Measurements from ENCODE around the gene MYT1.

Gene MYT1

DNA sequence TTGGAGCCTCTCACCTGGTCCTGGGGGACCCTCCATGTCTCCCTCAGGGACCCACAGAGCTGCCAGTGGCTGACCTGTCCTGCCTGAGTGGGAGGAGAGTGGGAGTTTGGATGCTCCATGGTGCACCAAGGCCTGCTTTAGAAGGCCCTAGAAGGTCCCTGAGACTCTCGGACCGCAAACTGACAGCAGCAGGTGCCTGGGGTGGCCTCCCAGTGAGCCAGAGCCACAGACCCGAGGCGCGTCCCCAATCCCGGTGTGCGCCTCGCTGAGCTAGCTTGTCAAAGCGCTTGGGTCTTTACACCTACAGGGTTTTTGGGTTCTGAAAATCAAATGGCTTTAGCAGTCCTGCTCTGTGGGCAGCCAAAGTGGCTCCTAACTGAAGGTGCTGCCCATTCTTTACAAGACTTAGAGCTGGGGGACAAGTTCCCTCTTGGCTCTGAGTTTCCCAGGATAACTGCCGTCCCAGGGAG lies 4.9 kb downstream of the MYT1 start:
- H3K9me3 ChIP-seq (ENCODE audit: severe bottlenecking), result no peaks in the 10 kb centered on the region
- ATAC-seq (ENCODE audit: low read depth) (no peak), DNase-seq (ENCODE audit: low spot score) (no peak)
- H3K27ac ChIP-seq (ENCODE audit: poor library complexity, severe bottlenecking), result no peak overlapping the region
- no peaks in the 10 kb centered on the region for H3K36me3 ChIP-seq (ENCODE audit: low read depth)
- H3K4me3 ChIP-seq (ENCODE audit: severe bottlenecking), result no peak overlapping the region
- H3K4me1 ChIP-seq (ENCODE audit: insufficient read depth, poor library complexity, severe bottlenecking), result no peaks in the 10 kb centered on the region
- TF ChIP-seq, protein P1, sequence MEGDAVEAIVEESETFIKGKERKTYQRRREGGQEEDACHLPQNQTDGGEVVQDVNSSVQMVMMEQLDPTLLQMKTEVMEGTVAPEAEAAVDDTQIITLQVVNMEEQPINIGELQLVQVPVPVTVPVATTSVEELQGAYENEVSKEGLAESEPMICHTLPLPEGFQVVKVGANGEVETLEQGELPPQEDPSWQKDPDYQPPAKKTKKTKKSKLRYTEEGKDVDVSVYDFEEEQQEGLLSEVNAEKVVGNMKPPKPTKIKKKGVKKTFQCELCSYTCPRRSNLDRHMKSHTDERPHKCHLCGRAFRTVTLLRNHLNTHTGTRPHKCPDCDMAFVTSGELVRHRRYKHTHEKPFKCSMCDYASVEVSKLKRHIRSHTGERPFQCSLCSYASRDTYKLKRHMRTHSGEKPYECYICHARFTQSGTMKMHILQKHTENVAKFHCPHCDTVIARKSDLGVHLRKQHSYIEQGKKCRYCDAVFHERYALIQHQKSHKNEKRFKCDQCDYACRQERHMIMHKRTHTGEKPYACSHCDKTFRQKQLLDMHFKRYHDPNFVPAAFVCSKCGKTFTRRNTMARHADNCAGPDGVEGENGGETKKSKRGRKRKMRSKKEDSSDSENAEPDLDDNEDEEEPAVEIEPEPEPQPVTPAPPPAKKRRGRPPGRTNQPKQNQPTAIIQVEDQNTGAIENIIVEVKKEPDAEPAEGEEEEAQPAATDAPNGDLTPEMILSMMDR (IDR thresholded peaks at IDR 0.05; ENCODE audit: poor library complexity, severe bottlenecking), result no peak
- H3K27me3 ChIP-seq (ENCODE audit: insufficient read depth, poor library complexity, severe bottlenecking), result peaks cover 52% of the 10 kb centered on the region

DNA sequence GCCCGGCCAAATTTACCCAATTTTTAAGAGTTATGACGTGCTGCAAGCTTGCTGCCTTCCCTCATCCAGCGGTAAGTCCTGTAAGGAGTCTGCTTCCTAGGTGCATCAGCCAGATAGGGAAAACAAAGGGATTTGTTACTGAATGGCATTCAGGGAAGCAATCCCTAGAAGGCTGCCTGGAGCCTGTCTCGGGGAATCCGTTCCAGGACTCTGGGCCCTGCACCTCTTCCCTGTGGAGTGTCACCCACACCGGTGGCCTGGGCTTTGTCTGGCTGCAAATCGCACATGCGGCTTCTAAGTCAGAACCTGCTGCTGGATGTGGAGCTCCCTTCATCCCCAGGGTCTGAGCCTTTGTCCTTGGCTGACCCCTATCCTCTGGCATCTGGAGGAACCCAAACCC lies 7.0 kb downstream of the MYT1 start:
- H3K27me3 ChIP-seq (ENCODE audit: insufficient read depth, poor library complexity, severe bottlenecking), result peaks cover 32% of the 10 kb centered on the region

DNA sequence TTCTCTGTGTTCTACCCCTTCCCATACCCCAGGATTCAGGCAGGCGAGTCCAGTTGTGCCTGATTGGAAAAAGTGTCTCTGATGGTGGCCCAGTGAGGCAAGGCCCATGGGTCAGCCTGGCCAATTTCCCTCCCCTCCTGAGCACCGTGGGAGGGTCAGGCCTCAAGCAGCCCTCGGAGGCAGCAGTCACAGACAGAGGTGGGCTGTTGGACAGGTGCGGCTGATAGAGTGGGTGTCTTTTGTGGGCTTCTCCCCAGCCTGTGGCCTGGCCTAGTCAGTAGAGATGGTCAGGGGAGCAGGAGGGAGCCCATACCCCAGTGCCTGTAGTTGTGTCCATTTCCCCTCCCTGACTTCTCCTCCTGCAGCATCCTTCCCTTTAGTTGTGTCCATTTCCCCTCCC lies 8.9 kb downstream of the MYT1 start:
- Histone ChIP-seq H3K9me3 (ENCODE audit: severe bottlenecking) (no peaks in the 10 kb centered on the region), H3K27ac (ENCODE audit: poor library complexity, severe bottlenecking) (no peak overlapping the region), H3K36me3 (ENCODE audit: low read depth) (no peaks in the 10 kb centered on the region), H3K4me3 (ENCODE audit: severe bottlenecking) (no peak overlapping the region), H3K27me3 (ENCODE audit: insufficient read depth, poor library complexity, severe bottlenecking) (peaks cover 22% of the 10 kb centered on the region), H3K4me1 (ENCODE audit: insufficient read depth, poor library complexity, severe bottlenecking) (no peaks in the 10 kb centered on the region)
- TF ChIP-seq, protein P1 (IDR thresholded peaks at IDR 0.05; ENCODE audit: poor library complexity, severe bottlenecking), result no peak
- ATAC-seq (ENCODE audit: low read depth), result no peak
- peak; percentile 64 for DNase-seq (ENCODE audit: low spot score)

More for the DNA sequence above, 7.0 kb downstream of the MYT1 start:
- no peaks in the 10 kb centered on the region for H3K4me1 ChIP-seq (ENCODE audit: insufficient read depth, poor library complexity, severe bottlenecking)
- H3K27ac ChIP-seq (ENCODE audit: poor library complexity, severe bottlenecking), result no peak overlapping the region
- no peaks in the 10 kb centered on the region for H3K36me3 ChIP-seq (ENCODE audit: low read depth)
- H3K9me3 ChIP-seq (ENCODE audit: severe bottlenecking), result no peaks in the 10 kb centered on the region
- DNase-seq (ENCODE audit: low spot score) (no peak), ATAC-seq (ENCODE audit: low read depth) (no peak)
- H3K4me3 ChIP-seq (ENCODE audit: severe bottlenecking), result no peak overlapping the region
- TF ChIP-seq, protein P1 (IDR thresholded peaks at IDR 0.05; ENCODE audit: poor library complexity, severe bottlenecking), result no peak

DNA sequence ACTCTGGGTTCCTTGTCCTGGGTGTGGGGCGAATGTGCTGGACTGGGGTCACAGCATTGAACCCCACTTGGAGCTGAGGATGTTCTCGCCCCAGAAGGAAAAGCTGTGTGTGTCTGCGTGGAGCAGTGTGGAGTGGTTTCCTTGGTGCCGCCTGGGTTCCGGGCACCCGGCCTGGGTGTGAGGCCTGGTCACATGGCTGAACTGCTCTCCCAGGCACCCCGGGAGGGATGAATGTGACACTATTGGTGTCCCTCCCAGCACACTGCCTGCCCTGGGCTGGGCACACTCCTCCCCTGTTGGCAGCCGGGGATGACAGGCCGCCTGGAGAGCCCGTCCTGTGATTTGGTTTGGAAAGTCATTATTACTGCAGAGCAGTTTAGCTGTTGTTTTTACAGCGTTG lies 12.3 kb downstream of the MYT1 start:
- H3K27me3 ChIP-seq (ENCODE audit: insufficient read depth, poor library complexity, severe bottlenecking), result peaks cover 8% of the 10 kb centered on the region
- DNase-seq (ENCODE audit: low spot score) (peak; percentile 77), ATAC-seq (ENCODE audit: low read depth) (peak; percentile 24; the same call in 1 of the 3 replicates)
- H3K9me3 ChIP-seq (ENCODE audit: severe bottlenecking), result no peaks in the 10 kb centered on the region
- H3K36me3 ChIP-seq (ENCODE audit: low read depth), result no peaks in the 10 kb centered on the region
- TF ChIP-seq, protein P1 (IDR thresholded peaks at IDR 0.05; ENCODE audit: poor library complexity, severe bottlenecking), result no peak
- H3K4me1 ChIP-seq (ENCODE audit: insufficient read depth, poor library complexity, severe bottlenecking), result no peaks in the 10 kb centered on the region
- H3K27ac ChIP-seq (ENCODE audit: poor library complexity, severe bottlenecking), result no peak overlapping the region
- no peak overlapping the region for H3K4me3 ChIP-seq (ENCODE audit: severe bottlenecking)

DNA sequence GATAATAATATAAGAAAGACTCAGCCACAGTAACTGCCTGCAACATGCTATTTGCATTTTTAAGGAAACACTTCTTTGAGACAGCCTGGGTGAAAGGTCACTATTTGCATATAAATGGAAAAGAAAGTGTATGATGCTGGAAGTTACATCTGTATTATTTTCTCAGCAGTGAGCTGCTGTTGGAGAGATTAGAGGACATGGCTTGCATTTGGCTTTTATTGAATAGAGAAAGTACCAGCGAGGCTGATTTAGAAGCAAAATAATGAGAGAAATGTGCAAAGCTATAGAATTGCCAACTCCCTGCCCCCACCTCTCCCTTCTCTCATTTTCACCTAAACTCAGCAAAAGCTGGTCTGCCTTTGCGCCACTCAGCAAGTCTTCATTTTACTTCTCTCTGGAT lies 12.7 kb downstream of the MYT1 start:
- Histone ChIP-seq H3K36me3 (ENCODE audit: low read depth) (no peaks in the 10 kb centered on the region), H3K9me3 (ENCODE audit: severe bottlenecking) (no peaks in the 10 kb centered on the region), H3K4me1 (ENCODE audit: insufficient read depth, poor library complexity, severe bottlenecking) (no peaks in the 10 kb centered on the region), H3K27ac (ENCODE audit: poor library complexity, severe bottlenecking) (no peak overlapping the region), H3K27me3 (ENCODE audit: insufficient read depth, poor library complexity, severe bottlenecking) (peaks cover 8% of the 10 kb centered on the region), H3K4me3 (ENCODE audit: severe bottlenecking) (no peak overlapping the region)
- ATAC-seq (ENCODE audit: low read depth) (no peak), DNase-seq (ENCODE audit: low spot score) (no peak)
- TF ChIP-seq, protein P1 (IDR thresholded peaks at IDR 0.05; ENCODE audit: poor library complexity, severe bottlenecking), result no peak

All from RWPE2 (cell line).